HG03039 (cell line): ENCODE data around the gene HIPK3.

Experiments used
- ATAC-seq: cut with Tn5 transposase; IDR thresholded peaks from one replicate; pipeline ENCODE4 v1.9.1; 2021; ENCODE audit warnings: mild to moderate bottlenecking, moderate library complexity; ENCODE audit not compliant: unreplicated experiment

Gene HIPK3

GRCh38 chr11:33387996-33388395 is 130.8 kb downstream of the HIPK3 start:
- no peak for ATAC-seq

- no peak for ATAC-seq
Measured at GRCh38 chr11:33388793-33389525, 131.8 kb downstream of the HIPK3 start.

DNA sequence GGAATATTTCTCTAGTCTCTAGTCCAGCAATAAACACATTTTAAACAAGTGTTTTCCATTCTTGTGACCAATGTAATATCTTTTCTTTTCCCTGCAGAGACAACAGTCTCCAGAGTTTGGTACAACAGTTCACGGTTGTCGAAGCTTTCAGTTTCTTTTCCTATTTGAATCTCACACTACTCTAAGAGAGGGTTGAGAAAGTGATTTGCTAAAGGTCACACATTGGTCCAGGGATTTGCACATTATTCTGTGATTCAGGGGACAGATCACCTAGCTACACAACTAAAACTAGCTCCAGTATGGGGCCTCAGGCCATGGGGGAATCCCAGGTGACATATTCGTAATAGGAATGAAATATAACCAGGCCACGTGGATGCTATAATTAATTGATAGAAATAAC is 132.5 kb downstream of the HIPK3 start:
- ATAC-seq, result peak; percentile 61

DNA sequence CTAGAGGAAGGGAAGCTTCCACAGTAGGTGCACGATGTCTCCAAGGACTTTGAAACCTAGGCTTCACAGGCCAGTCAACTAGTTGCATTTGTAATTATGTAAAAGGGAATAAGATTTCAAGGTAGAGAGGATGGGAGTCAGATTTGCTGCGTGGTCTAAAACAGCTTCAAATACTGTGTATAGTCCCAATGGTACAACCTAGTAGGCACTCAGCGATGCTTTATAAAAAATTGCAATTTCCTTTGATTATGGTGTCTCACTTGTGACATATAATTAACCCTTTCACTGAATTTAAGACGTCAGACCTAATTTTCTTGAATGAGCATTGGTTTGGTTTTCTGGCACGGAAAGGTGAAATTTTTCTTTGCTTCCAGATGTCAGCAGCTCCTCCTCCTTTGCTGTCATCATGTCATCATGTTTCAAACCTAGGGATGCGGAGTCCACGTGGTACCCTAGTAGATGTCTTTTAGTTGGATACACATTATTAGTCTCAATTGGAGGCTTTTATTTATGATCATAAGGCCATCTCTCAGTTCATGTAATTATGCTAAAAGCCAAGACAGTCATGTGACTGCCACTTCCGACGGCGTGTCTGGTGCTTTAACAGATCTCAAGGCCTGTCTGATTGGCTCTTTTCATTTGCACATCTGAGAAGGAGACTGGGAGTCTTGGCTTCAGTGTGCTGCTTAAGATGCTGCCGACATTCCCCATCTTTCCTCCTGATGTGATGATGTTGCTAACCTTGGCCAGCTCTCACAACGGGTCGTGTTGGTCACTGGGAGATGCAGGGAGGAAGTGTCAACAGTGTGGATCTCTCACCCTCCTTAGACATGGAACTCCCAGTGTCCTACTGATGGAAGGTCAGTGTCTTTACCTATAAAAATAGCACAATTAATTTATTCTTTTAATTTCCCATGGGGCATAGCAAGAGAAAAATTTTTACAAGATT is 134.0 kb downstream of the HIPK3 start:
- no peak for ATAC-seq

- ATAC-seq, result no peak
Measured at GRCh38 chr11:33391893-33392251, 134.7 kb downstream of the HIPK3 start.

- ATAC-seq, result no peak
Measured at GRCh38 chr11:33394431-33395109, 137.4 kb downstream of the HIPK3 start.

- no peak for ATAC-seq
Measured at GRCh38 chr11:33396361-33396760, 139.2 kb downstream of the HIPK3 start.

GRCh38 chr11:33399421-33399820 is 142.2 kb downstream of the HIPK3 start:
- no peak for ATAC-seq

GRCh38 chr11:33402066-33402465 is 144.9 kb downstream of the HIPK3 start:
- ATAC-seq, result peak; percentile 53

- no peak for ATAC-seq
Measured at GRCh38 chr11:33403344-33403743, 146.2 kb downstream of the HIPK3 start.

- ATAC-seq, result no peak
Measured at GRCh38 chr11:33405834-33406602, 148.8 kb downstream of the HIPK3 start.
